Stimulated activated CD8-positive, alpha-beta memory T cell treated with anti-CD3 and anti-CD28 coated beads, Interleukin-4, amount 100 ng/mL, for 4 hours (primary cell): ENCODE measurements around the gene PM20D1.

Experiments used
- DNase-seq, 2 donors: peaks; one replicate each; pipeline ENCODE4 v3.0.0-alpha.2; 2020; ENCODE audit warnings: low read depth in 2 of 2, low spot score in 1 of 2

The PM20D1 gene

GRCh38 chr1:205809942-205810345, 40.0 kb downstream of the PM20D1 start:
- DNase-seq = no peak

- DNase-seq = no peak
Observed at GRCh38 chr1:205809469-205809868, 40.5 kb downstream of the PM20D1 start.

GRCh38 chr1:205805082-205805711, 44.7 kb downstream of the PM20D1 start:
- DNase-seq = no peak

- DNase-seq = no peak
Observed at GRCh38 chr1:205804605-205805004, 45.3 kb downstream of the PM20D1 start.

- DNase-seq = no peak
Observed at GRCh38 chr1:205803986-205804385, 45.9 kb downstream of the PM20D1 start.

- DNase-seq = no peak
Observed at GRCh38 chr1:205802060-205802459, 47.9 kb downstream of the PM20D1 start.

- DNase-seq = no peak
Observed at GRCh38 chr1:205800981-205801703, 48.8 kb downstream of the PM20D1 start.

- no peak for DNase-seq
Observed at GRCh38 chr1:205800427-205800826, 49.5 kb downstream of the PM20D1 start.

- DNase-seq = no peak
Observed at GRCh38 chr1:205798577-205798976, 51.4 kb downstream of the PM20D1 start.

- no peak for DNase-seq
Observed at GRCh38 chr1:205797168-205797567, 52.8 kb downstream of the PM20D1 start.

GRCh38 chr1:205794011-205794730, 55.8 kb downstream of the PM20D1 start:
- no peak for DNase-seq

- DNase-seq = no peak
Observed at GRCh38 chr1:205792961-205793673, 56.8 kb downstream of the PM20D1 start.

GRCh38 chr1:205792481-205792881, 57.5 kb downstream of the PM20D1 start:
- DNase-seq = no peak

- peak in 1 of 2 donors; percentile 13 for DNase-seq
Observed at GRCh38 chr1:205791568-205792180, 58.3 kb downstream of the PM20D1 start.

- DNase-seq = no peak
Observed at GRCh38 chr1:205787287-205787916, 62.5 kb downstream of the PM20D1 start.

- DNase-seq = no peak
Observed at GRCh38 chr1:205786601-205787000, 63.3 kb downstream of the PM20D1 start.

GRCh38 chr1:205785446-205785845, 64.5 kb downstream of the PM20D1 start:
- DNase-seq = no peak

- no peak for DNase-seq
Observed at GRCh38 chr1:205783904-205784303, 66.0 kb downstream of the PM20D1 start.

GRCh38 chr1:205783433-205783795, 66.5 kb downstream of the PM20D1 start:
- DNase-seq = no peak

GRCh38 chr1:205782627-205783432, 67.1 kb downstream of the PM20D1 start:
- DNase-seq = no peak
